K562 (cell line): Measurements from ENCODE around the gene SYMPK. TPM values are rescaled to one million over a fixed set of nuclear protein-coding genes. Genes with fewer than 3 reads are reported as not detected.
A peak's percentile ranks its signal among the peaks of the same experiment; 100 is the strongest.

Experiments used
- BCOR ChIP-seq: fragments of 450-650 bp; IDR thresholded peaks from 2 replicates; pipeline ENCODE4 v1.6.1; 2016
- FOXA3 ChIP-seq, 2 experiments: fragments of 450-650 bp in 1 of 2; sonication (generic) in 1 of 2; formaldehyde crosslinking; IDR thresholded peaks in 1 of 2; conservative IDR thresholded peaks in 1 of 2; 2 replicates each; pipeline versions ENCODE4 v1.4.0 to v1.8.0; 2020 to 2022; ENCODE audit warnings: mild to moderate bottlenecking in 2 of 2, missing genetic modification reagents in 1 of 2
- FOXK2 ChIP-seq, 2 experiments: fragments of 450-650 bp; IDR thresholded peaks in 1 of 2; conservative IDR thresholded peaks in 1 of 2; 2 replicates each; pipeline ENCODE4 v1.6.1; 2016; ENCODE audit warnings: low read depth in 2 of 2, mild to moderate bottlenecking in 1 of 2
- HES1 ChIP-seq: fragments of 450-650 bp; IDR thresholded peaks from 2 replicates; pipeline ENCODE4 v1.6.1; 2016; ENCODE audit warnings: low read depth, mild to moderate bottlenecking, moderate library complexity
- HMG20B ChIP-seq: fragments of 250-450 bp; sonication (Bioruptor Pico); IDR thresholded peaks from 2 replicates; pipeline ENCODE4 v1.5.0; 2021; ENCODE audit warnings: mild to moderate bottlenecking
- MED1 ChIP-seq: sonication (generic); formaldehyde crosslinking; IDR thresholded peaks from 2 replicates; pipeline ENCODE4 v1.8.1; 2023; ENCODE audit warnings: missing genetic modification reagents, borderline replicate concordance
- NCOA1 ChIP-seq: fragments of 450-650 bp; IDR thresholded peaks from 2 replicates; pipeline ENCODE4 v1.6.1; 2016; ENCODE audit warnings: low read depth
- NUFIP1 ChIP-seq: fragments of 450-650 bp; IDR thresholded peaks from 2 replicates; pipeline ENCODE4 v1.6.1; 2018; ENCODE audit not compliant: partially characterized antibody
- SIRT6 ChIP-seq: IDR thresholded peaks from one replicate; pipeline ENCODE4 v1.6.1; 2012; ENCODE audit warnings: low read depth, mild to moderate bottlenecking, control low read depth, inconsistent platforms, low read length, moderate library complexity
- SUPT5H ChIP-seq: fragments of 450-650 bp; IDR thresholded peaks from 2 replicates; pipeline ENCODE4 v1.6.1; 2016
- TAF7 ChIP-seq: fragments of 450-650 bp; IDR thresholded peaks from 2 replicates; pipeline ENCODE4 v1.6.1; 2016; ENCODE audit warnings: missing genetic modification characterization, missing compliant biosample characterization
- ZBTB49 ChIP-seq: sonication (generic); formaldehyde crosslinking; IDR thresholded peaks from 2 replicates; pipeline ENCODE4 v1.8.0; 2022; ENCODE audit warnings: missing genetic modification reagents, mild to moderate bottlenecking, borderline replicate concordance
- ZC3H8 ChIP-seq: fragments of 450-650 bp; IDR thresholded peaks from 2 replicates; pipeline ENCODE4 v1.6.1; 2017
- ZFPM2 ChIP-seq: fragments of 250-450 bp; sonication (Bioruptor Pico); IDR thresholded peaks from 2 replicates; pipeline ENCODE4 v1.5.1; 2022; ENCODE audit warnings: mild to moderate bottlenecking
- ZNF124 ChIP-seq: sonication (generic); formaldehyde crosslinking; IDR thresholded peaks from 2 replicates; pipeline ENCODE4 v1.8.1; 2022; ENCODE audit warnings: missing genetic modification reagents
- ZNF197 ChIP-seq: fragments of 200-800 bp; sonication (Bioruptor generic); IDR thresholded peaks from 2 replicates; pipeline ENCODE4 v1.6.1; 2016; ENCODE audit warnings: low read depth, missing genetic modification characterization, missing compliant biosample characterization
- ZNF699 ChIP-seq: fragments of 250-450 bp; sonication (Bioruptor Pico); IDR thresholded peaks from 2 replicates; pipeline ENCODE4 v1.8.0; 2021; ENCODE audit warnings: mild to moderate bottlenecking, moderate library complexity; ENCODE audit not compliant: insufficient replicate concordance
- ZNF76 ChIP-seq: fragments of 250-450 bp; sonication (Bioruptor Pico); IDR thresholded peaks from 2 replicates; pipeline ENCODE4 v1.4.0; 2020; ENCODE audit warnings: mild to moderate bottlenecking, moderate library complexity, borderline replicate concordance
- ZNF778 ChIP-seq: fragments of 450-650 bp; formaldehyde crosslinking; IDR thresholded peaks from 2 replicates; pipeline ENCODE4 v1.4.0; 2020; ENCODE audit warnings: mild to moderate bottlenecking, moderate library complexity
- polyA plus RNA-seq, 8 experiments: library from polyadenylated mRNA; depleted of rRNA in 4 of 8; stranded (reverse) in 5 of 8; unstranded in 3 of 8; fragments of >200 nt; fragmentation: Nextera tagmentation in 2 of 8; fragmentation: Illumina TruSeq in 1 of 8; extraction: Ambion mirVana in 2 of 8; extraction: Trizol in 1 of 8; gene quantifications; 2 replicates each; pipeline versions ENCODE4 v1.2.1 to v1.2.3, GENCODE V29; 2011 to 2014; ENCODE audit warnings: inconsistent platforms in 1 of 8, missing spikeins in 1 of 8
- total RNA-seq, 7 experiments: library from RNA; depleted of rRNA in 6 of 7; stranded (reverse); fragments of >200 nt in 6 of 7; fragmentation: Illumina TruSeq in 2 of 7; extraction: Trizol in 2 of 7; gene quantifications; 2 replicates each; pipeline versions ENCODE4 v1.2.1 to v1.2.3, GENCODE V29; 2011 to 2021; ENCODE audit warnings: low replicate concordance in 1 of 7
- TF ChIP-seq, protein P1 (sequence below): IDR thresholded peaks from 2 replicates; pipeline ENCODE4 v1.6.1; 2016; ENCODE audit warnings: missing genetic modification characterization, missing compliant biosample characterization
- TF ChIP-seq, protein P2 (sequence below): fragments of 250-450 bp; sonication (Bioruptor Pico); IDR thresholded peaks from 2 replicates; pipeline ENCODE4 v1.8.0; 2021; ENCODE audit warnings: moderate library complexity, mild to moderate bottlenecking, inconsistent platforms
- TF ChIP-seq, protein P3 (sequence below): fragments of 250-450 bp; sonication (Bioruptor Pico); IDR thresholded peaks from 2 replicates; pipeline ENCODE4 v1.8.0; 2021; ENCODE audit warnings: moderate library complexity, mild to moderate bottlenecking, inconsistent platforms

SYMPK gene
- total and polyA plus RNA-seq, 9 of the 15 experiments (the other 6 are each of a cell fraction or from before 2014, with no cell fraction given) = 0.73 to 95.5 (median 58.4) TPM

DNA sequence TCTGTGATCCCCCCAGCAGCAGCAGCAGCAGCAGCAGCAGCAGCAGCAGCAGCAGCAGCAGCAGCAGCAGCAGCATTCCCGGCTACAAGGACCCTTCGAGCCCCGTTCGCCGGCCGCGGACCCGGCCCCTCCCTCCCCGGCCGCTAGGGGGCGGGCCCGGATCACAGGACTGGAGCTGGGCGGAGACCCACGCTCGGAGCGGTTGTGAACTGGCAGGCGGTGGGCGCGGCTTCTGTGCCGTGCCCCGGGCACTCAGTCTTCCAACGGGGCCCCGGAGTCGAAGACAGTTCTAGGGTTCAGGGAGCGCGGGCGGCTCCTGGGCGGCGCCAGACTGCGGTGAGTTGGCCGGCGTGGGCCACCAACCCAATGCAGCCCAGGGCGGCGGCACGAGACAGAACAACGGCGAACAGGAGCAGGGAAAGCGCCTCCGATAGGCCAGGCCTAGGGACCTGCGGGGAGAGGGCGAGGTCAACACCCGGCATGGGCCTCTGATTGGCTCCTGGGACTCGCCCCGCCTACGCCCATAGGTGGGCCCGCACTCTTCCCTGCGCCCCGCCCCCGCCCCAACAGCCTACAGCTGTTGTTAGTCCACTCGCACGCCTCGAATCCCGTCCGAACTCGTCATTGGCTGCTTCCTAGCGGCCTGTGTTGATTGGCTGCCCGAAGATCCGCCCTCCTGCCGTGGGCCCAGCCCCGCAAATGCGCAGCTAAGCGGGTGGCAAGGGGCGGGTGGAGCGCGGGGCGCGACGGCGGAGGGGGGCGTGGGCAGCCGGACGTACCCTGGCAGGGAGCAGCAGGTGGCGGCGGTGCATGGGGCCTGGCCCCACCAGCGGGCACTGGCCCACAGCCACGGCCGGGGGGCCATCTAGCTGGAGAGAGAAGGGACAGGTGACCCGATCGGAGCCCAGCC lies 92.5 kb downstream of the SYMPK start (continued):
- TF ChIP-seq, protein P1, sequence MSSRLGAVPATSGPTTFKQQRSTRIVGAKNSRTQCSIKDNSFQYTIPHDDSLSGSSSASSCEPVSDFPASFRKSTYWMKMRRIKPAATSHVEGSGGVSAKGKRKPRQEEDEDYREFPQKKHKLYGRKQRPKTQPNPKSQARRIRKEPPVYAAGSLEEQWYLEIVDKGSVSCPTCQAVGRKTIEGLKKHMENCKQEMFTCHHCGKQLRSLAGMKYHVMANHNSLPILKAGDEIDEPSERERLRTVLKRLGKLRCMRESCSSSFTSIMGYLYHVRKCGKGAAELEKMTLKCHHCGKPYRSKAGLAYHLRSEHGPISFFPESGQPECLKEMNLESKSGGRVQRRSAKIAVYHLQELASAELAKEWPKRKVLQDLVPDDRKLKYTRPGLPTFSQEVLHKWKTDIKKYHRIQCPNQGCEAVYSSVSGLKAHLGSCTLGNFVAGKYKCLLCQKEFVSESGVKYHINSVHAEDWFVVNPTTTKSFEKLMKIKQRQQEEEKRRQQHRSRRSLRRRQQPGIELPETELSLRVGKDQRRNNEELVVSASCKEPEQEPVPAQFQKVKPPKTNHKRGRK = no peak
- TF ChIP-seq, protein P2, sequence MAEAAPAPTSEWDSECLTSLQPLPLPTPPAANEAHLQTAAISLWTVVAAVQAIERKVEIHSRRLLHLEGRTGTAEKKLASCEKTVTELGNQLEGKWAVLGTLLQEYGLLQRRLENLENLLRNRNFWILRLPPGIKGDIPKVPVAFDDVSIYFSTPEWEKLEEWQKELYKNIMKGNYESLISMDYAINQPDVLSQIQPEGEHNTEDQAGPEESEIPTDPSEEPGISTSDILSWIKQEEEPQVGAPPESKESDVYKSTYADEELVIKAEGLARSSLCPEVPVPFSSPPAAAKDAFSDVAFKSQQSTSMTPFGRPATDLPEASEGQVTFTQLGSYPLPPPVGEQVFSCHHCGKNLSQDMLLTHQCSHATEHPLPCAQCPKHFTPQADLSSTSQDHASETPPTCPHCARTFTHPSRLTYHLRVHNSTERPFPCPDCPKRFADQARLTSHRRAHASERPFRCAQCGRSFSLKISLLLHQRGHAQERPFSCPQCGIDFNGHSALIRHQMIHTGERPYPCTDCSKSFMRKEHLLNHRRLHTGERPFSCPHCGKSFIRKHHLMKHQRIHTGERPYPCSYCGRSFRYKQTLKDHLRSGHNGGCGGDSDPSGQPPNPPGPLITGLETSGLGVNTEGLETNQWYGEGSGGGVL (CRISPR knock-in tag) = no peak
- TF ChIP-seq ZBTB49 (no peak), ZFPM2 (CRISPR knock-in tag) (no peak), BCOR (no peak), ZNF197 (CRISPR knock-in tag) (no peak), MED1 (CRISPR knock-in tag) (no peak), NCOA1 (no peak), HES1 (peak; percentile 50; the same call in 1 of the 2 replicates), ZNF124 (no peak), SIRT6 (no peak), FOXK2 (conservative IDR thresholded peaks at IDR 0.05 in 1 of 2, IDR thresholded peaks at IDR 0.05 in 1 of 2; ENCODE audit: low read depth in 2 of 2) (peak; percentile 96 to 97), FOXA3 (CRISPR knock-in tag; conservative IDR thresholded peaks at IDR 0.05 in 1 of 2, IDR thresholded peaks at IDR 0.05 in 1 of 2) (no peak; a peak in 2 of 4 replicates), ZNF778 (CRISPR knock-in tag) (no peak), HMG20B (no peak), NUFIP1 (no peak), ZC3H8 (no peak), TAF7 (tag) (no peak), ZNF699 (CRISPR knock-in tag) (no peak), SUPT5H (peak; percentile 73), ZNF76 (CRISPR knock-in tag) (peak; percentile 25; the same call in 1 of the 2 replicates)
- TF ChIP-seq, protein P3, sequence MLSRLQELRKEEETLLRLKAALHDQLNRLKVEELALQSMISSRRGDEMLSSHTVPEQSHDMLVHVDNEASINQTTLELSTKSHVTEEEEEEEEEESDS (CRISPR knock-in tag) = no peak
